GM21390 (cell line): ENCODE results near the gene FAM193B.

ENCODE experiments used
- ATAC-seq: cut with Tn5 transposase; IDR thresholded peaks from one replicate; pipeline ENCODE4 v1.9.1; 2021; ENCODE audit not compliant: unreplicated experiment

The FAM193B gene

GRCh38 chr5:177554474-177555111 is at the start of gene FAM193B:
Gene FAM193B (minus strand): TSS chr5:177554563. CDS start chr5:177554458, 105 bp downstream.
- peak; percentile 84 for ATAC-seq

- no peak for ATAC-seq
Measured at GRCh38 chr5:177604116-177604521, 49.8 kb upstream of the FAM193B start.

GRCh38 chr5:177603631-177604030 is 49.3 kb upstream of the FAM193B start:
- ATAC-seq: no peak

- ATAC-seq: no peak
Measured at GRCh38 chr5:177602458-177602830, 48.1 kb upstream of the FAM193B start.

- ATAC-seq: no peak
Measured at GRCh38 chr5:177601577-177602457, 47.5 kb upstream of the FAM193B start.

GRCh38 chr5:177601126-177601525 is 46.8 kb upstream of the FAM193B start:
- no peak for ATAC-seq

GRCh38 chr5:177600508-177601018 is 46.2 kb upstream of the FAM193B start:
- ATAC-seq: no peak

GRCh38 chr5:177599731-177600507 is 45.6 kb upstream of the FAM193B start, which contains the start of gene B4GALT7:
Gene B4GALT7 (plus strand): TSS chr5:177600132. CDS start chr5:177600211, 79 bp downstream.
- ATAC-seq: peak; percentile 86

GRCh38 chr5:177598477-177598876 is 44.1 kb upstream of the FAM193B start:
- ATAC-seq: no peak

- no peak for ATAC-seq
Measured at GRCh38 chr5:177596775-177597238, 42.4 kb upstream of the FAM193B start.

GRCh38 chr5:177595991-177596774 is 41.8 kb upstream of the FAM193B start:
- no peak for ATAC-seq

GRCh38 chr5:177595026-177595585 is 40.7 kb upstream of the FAM193B start:
- ATAC-seq: no peak

GRCh38 chr5:177594071-177594470 is 39.7 kb upstream of the FAM193B start:
- ATAC-seq: no peak

- ATAC-seq: no peak
Measured at GRCh38 chr5:177593511-177593910, 39.1 kb upstream of the FAM193B start.

GRCh38 chr5:177592905-177593304 is 38.5 kb upstream of the FAM193B start:
- no peak for ATAC-seq

- peak; percentile 94 for ATAC-seq
Measured at GRCh38 chr5:177592010-177592834, 37.9 kb upstream of the FAM193B start, which contains the start of gene TMED9. Gene TMED9 (plus strand): TSS chr5:177592203. CDS start chr5:177592215, 12 bp downstream.

GRCh38 chr5:177591690-177592009 is 37.3 kb upstream of the FAM193B start:
- ATAC-seq: no peak

- ATAC-seq: no peak
Measured at GRCh38 chr5:177590406-177590805, 36.0 kb upstream of the FAM193B start.

GRCh38 chr5:177588413-177588909 is 34.1 kb upstream of the FAM193B start:
- ATAC-seq: no peak
